C4-2B (cell line): ENCODE results near the gene SEC11C.

ENCODE experiments used
- H3K27ac ChIP-seq: fragments of 450-650 bp; 2 replicates; pipeline ENCODE4 v1.5.1; 2017
- ZFX ChIP-seq: fragments of 450-650 bp; IDR thresholded peaks from 2 replicates; pipeline ENCODE4 v1.6.1; 2017
- TF ChIP-seq, protein P1 (sequence below): fragments of 450-650 bp; conservative IDR thresholded peaks from 2 replicates; pipeline ENCODE4 v1.5.1; 2017; ENCODE audit warnings: mild to moderate bottlenecking

The SEC11C gene

DNA sequence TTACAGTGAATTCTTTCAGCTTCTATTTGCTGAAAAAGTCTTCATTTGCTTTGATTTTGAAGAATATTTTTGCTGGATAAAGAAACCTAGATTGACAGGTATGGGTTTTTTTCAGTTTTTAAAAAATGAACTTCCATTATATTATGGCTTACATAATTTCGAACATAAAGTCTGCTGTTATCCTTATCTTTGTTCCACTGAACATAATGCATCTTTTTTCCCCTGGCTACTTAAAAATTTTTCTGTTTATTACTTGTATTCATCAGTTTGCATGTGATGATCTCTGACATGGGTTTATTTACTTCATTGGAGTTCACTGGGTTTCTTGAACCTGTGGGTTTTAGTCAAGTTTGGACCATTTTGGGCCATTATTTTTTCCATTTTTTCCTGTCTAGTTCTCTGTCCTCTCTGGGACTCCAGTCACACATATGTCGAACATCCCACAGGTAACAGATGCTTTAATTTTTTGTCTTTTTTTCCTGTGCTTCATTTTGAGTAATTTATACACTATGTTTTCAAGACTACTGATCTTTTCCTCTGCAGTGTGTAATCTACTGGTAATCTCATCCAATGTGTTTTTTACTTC, 33.1 kb downstream of the SEC11C start:
- TF ChIP-seq ZFX = no peak
- TF ChIP-seq, protein P1, sequence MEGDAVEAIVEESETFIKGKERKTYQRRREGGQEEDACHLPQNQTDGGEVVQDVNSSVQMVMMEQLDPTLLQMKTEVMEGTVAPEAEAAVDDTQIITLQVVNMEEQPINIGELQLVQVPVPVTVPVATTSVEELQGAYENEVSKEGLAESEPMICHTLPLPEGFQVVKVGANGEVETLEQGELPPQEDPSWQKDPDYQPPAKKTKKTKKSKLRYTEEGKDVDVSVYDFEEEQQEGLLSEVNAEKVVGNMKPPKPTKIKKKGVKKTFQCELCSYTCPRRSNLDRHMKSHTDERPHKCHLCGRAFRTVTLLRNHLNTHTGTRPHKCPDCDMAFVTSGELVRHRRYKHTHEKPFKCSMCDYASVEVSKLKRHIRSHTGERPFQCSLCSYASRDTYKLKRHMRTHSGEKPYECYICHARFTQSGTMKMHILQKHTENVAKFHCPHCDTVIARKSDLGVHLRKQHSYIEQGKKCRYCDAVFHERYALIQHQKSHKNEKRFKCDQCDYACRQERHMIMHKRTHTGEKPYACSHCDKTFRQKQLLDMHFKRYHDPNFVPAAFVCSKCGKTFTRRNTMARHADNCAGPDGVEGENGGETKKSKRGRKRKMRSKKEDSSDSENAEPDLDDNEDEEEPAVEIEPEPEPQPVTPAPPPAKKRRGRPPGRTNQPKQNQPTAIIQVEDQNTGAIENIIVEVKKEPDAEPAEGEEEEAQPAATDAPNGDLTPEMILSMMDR = no peak
- no peak overlapping the region for H3K27ac ChIP-seq

DNA sequence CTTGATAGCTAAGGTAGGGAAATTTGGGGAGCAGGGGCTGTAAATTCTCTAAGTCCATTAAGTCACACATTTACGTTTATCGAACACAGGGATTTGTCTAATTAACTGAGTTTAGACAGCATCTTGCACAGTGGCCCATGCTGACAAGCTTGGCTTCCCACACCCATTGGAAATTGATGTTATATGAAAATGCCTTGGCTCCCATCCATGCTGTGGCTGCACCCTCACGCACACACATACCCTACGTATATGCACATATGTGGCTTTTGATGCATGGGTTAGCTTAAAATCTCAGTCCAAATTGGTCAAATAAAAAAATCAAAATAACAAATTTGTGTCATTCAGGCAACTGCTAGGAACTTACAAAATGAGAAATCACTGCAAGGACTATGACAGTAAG, 37.8 kb downstream of the SEC11C start:
- no peak for TF ChIP-seq ZFX
- TF ChIP-seq, protein P1 = no peak

DNA sequence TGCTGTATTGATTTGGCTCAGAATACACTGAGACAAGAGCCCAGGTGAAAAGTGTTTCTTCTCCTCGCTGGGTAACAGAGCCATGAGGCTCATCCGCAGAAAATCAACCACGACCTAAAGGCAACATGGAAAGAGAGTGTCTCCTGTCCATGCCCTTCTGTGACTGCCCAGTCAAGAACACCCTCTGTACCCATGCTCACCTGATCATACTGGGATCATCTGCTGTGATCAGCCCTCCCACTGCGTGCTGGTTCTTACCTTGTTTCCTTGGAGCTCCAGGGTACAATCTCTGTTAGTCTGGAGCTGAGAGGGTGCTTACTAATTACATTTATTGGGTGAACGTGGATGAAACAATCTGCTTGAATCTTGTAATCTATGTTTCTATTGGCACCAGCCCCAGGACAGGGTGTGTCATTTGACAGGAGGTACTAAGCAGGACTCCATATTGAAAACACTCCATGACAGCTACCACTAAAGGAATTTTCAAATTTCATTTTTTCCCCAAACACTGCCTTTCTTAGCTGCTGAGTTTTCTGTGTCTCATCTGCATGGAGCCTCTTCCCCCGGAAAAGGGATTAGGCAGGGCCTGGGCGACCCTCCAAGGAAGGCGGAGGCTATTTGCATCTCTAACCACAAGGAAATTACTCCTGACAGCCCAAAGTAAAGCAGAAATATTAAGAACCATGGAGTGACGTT, 40.6 kb downstream of the SEC11C start:
- no peak for TF ChIP-seq ZFX
- TF ChIP-seq, protein P1 = no peak
- H3K27ac ChIP-seq = no peak overlapping the region

More for the DNA sequence above, 37.8 kb downstream of the SEC11C start:
- no peak overlapping the region for H3K27ac ChIP-seq

DNA sequence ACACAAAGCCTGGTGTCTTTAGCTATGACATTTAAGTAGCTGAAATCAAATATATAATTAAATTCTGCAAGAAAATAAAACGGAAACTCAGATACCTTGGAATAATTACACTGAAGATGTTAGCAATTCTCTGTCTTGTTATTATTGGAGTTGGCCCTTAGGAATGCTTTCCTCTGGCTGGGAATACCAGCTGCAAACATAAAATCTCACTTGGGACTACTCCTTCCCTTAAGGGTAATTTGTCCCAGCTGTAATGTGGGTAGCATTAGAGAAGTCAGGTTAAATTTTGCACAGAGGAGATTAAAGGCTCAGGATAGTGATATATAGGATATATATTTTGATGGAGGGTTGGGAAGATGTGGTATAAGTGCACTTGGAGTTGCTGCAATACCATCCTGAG, 43.0 kb downstream of the SEC11C start:
- TF ChIP-seq, protein P1 = no peak
- no peak for TF ChIP-seq ZFX
- H3K27ac ChIP-seq = no peak overlapping the region

DNA sequence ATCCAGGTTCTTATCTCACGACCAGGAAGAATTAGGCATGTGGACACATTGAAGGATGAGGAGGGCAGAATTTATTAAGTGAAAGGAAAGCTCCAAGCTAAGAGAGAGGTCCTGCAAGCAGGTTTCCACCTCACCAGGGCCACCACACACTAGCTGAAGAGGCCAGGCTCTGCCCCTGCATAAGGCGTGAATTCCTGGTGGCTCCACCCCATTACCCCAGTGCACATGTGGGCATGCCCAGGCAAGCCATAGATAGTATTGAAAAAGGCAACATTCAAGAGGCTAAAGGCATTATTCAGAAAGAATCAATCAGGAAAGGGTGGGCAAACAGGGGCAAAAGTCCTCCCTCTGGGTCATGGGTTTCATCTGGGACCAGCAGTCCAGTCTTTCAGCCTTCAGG, 49.3 kb downstream of the SEC11C start:
- H3K27ac ChIP-seq = no peak overlapping the region
- no peak for TF ChIP-seq ZFX
- TF ChIP-seq, protein P1 = no peak

DNA sequence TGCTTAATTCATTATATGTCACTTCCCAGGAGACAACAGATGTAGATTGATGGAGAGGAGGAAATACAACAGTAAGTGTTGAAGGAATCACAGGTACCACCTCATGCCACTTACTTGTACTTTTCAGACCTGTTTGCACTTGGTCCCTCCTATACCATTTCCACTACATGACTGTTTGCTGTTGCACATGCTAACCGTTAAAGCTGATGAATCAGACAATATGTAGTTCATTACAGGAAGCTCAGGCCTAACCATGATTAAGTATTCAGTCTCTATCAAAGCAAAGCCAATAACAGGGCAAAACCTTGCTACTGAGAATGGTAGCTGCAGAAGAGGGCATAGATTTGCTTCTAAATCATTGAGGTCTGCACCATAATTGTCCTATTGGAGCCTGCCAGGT, 50.1 kb downstream of the SEC11C start:
- TF ChIP-seq, protein P1 = no peak
- no peak for TF ChIP-seq ZFX
- no peak overlapping the region for H3K27ac ChIP-seq

DNA sequence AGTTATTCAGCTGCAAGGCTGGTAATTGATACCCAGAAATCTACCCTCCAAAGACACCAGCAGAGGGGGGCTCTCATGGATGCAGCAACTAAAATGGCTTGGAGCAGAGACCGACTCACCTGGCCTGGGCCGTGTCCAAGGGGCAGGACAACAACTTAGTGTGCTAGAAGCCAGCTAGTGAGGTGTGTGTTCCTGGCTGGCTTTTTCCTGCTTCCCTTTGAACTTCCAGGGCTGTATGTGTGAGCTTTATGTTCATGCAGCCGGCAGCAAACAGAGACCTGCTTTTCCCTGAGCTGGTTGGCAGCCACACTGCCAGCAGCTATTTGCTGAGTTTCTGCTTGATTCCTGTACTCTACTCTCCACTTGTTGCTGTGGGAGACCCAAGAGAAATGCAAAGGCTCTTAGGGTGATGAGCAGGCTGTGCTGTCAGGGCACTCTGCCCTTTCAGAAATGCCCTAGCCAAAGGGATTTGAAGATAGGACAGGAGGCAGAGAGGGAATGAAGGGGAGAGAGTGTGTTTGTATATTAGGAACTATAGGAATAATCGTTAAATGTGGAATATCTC, 56.6 kb downstream of the SEC11C start:
- TF ChIP-seq, protein P1 = no peak
- no peak for TF ChIP-seq ZFX
- H3K27ac ChIP-seq = peak overlapping the region; percentile 16; the same call in 1 of the 2 replicates
